Common myeloid progenitor, CD34-positive (primary cell): ENCODE measurements around the gene PPP2R3A.
"Not testable (repeated sequence)": the region's sequence is repeated elsewhere in the genome, so short reads cannot be mapped to it uniquely, and the experiment has no call there.

Source experiments
- CTCF ChIA-PET: fragments of 350-600 bp; sonication (Branson Sonifier 250); formaldehyde crosslinking; loops from one replicate; lab custom pipeline; 2021; ENCODE audit warnings: antibody characterized with exemption; lab: Charles Lee
- POLR2A ChIA-PET: fragments of 350-600 bp; sonication (Branson Sonifier 250); formaldehyde crosslinking; loops from one replicate; lab custom pipeline; 2021; ENCODE audit warnings: antibody characterized with exemption; lab: Charles Lee
- DNase-seq, 3 donors: peaks; one replicate each; pipeline versions ENCODE4 v3.0.0 to v3.0.0-alpha.2; 2013
- H3K27ac ChIP-seq, 2 experiments: 1 replicate in 1 of 2; 2 replicates in 1 of 2; pipeline ENCODE4 v1.7.0; 2013; ENCODE audit warnings: inconsistent platforms in 2 of 2, low read length in 2 of 2, mild to moderate bottlenecking in 2 of 2, low read depth in 1 of 2, moderate library complexity in 1 of 2; ENCODE audit not compliant: severe bottlenecking in 2 of 2, insufficient read depth in 1 of 2, poor library complexity in 1 of 2
- H3K27me3 ChIP-seq, 5 experiments: replicated peaks in 2 of 5; 1 replicate in 3 of 5; 2 replicates in 2 of 5; pipeline versions ENCODE4 v1.6.1 to v1.7.0; 2013; ENCODE audit warnings: low read length in 4 of 5, mild to moderate bottlenecking in 2 of 5, moderate library complexity in 2 of 5, inconsistent platforms in 1 of 5; ENCODE audit not compliant: insufficient read depth in 5 of 5, control insufficient read depth in 4 of 5
- H3K36me3 ChIP-seq, 4 experiments: 1 replicate in 2 of 4; 2 replicates in 2 of 4; pipeline versions ENCODE4 v1.6.1 to v1.7.0; 2013; ENCODE audit warnings: low read length in 3 of 4, control low read depth in 1 of 4, mild to moderate bottlenecking in 1 of 4; ENCODE audit not compliant: control insufficient read depth in 4 of 4, insufficient read depth in 4 of 4
- H3K4me1 ChIP-seq, 4 experiments: 1 replicate in 3 of 4; 2 replicates in 1 of 4; pipeline versions ENCODE4 v1.6.1 to v1.7.1; 2013; ENCODE audit warnings: low read length in 3 of 4, mild to moderate bottlenecking in 3 of 4, control low read depth in 1 of 4, inconsistent platforms in 1 of 4, moderate library complexity in 1 of 4; ENCODE audit not compliant: control insufficient read depth in 4 of 4, insufficient read depth in 4 of 4; ENCODE audit errors: control extremely low read depth in 1 of 4
- H3K4me3 ChIP-seq, 7 experiments: 1 replicate in 4 of 7; 2 replicates in 3 of 7; pipeline versions ENCODE4 v1.5.1 to v1.7.0; 2013; ENCODE audit warnings: mild to moderate bottlenecking in 7 of 7, low read length in 6 of 7, moderate library complexity in 6 of 7, inconsistent platforms in 2 of 7, low read depth in 2 of 7, control low read depth in 1 of 7; ENCODE audit not compliant: insufficient read depth in 4 of 7, control insufficient read depth in 1 of 7; ENCODE audit errors: extremely low read depth in 1 of 7
- H3K9me3 ChIP-seq, 5 experiments: 1 replicate in 4 of 5; 2 replicates in 1 of 5; pipeline versions ENCODE4 v1.6.1 to v1.7.1; 2013; ENCODE audit warnings: low read length in 4 of 5, mild to moderate bottlenecking in 2 of 5, inconsistent platforms in 1 of 5, low read depth in 1 of 5, moderate library complexity in 1 of 5; ENCODE audit not compliant: control insufficient read depth in 4 of 5, insufficient read depth in 2 of 5; ENCODE audit errors: control extremely low read depth in 1 of 5
- WGBS: methylation state at CpG from one replicate; pipeline ENCODE4 v1.1.5; 2013; ENCODE audit not compliant: insufficient coverage; 5-methylcytosine and 5-hydroxymethylcytosine counted together

Gene PPP2R3A

GRCh38 chr3:136083641-136084382, 118.3 kb downstream of the PPP2R3A start:
- CTCF ChIA-PET, H3K27me3 ChIP-seq, H3K27ac ChIP-seq, H3K4me1 ChIP-seq, H3K4me3 ChIP-seq, DNase-seq, H3K36me3 ChIP-seq: not testable (repeated sequence)
- H3K9me3 ChIP-seq, result peaks cover 0 to 12% (median 4%) of the 10 kb centered on the region in 5 experiments
- WGBS, result 100% methylated on average over 4 of the region's 4 CpGs
- POLR2A ChIA-PET, result interaction anchor here (0.6 kb wide), 1 partner anchor 226 kb away, joined by 5 read pairs; no protein-coding TSS in a partner anchor

- CTCF ChIA-PET, POLR2A ChIA-PET, H3K4me1 ChIP-seq, H3K27me3 ChIP-seq, DNase-seq, H3K27ac ChIP-seq, H3K36me3 ChIP-seq, H3K4me3 ChIP-seq: not testable (repeated sequence)
- WGBS, result 100% methylated on average over 2 of the region's 3 CpGs
- H3K9me3 ChIP-seq, result peaks cover 0 to 12% (median 4%) of the 10 kb centered on the region in 5 experiments
Measured at GRCh38 chr3:136085067-136085466, 119.5 kb downstream of the PPP2R3A start.

GRCh38 chr3:136093771-136094170, 128.2 kb downstream of the PPP2R3A start:
- ChIA-PET CTCF (no interaction called here), POLR2A (no interaction called here)
- WGBS, result 100% methylated on average over 2 of the region's 4 CpGs
- H3K4me1 ChIP-seq, result no peaks in the 10 kb centered on the region
- H3K27me3 ChIP-seq, result no peaks in the 10 kb centered on the region
- no peak overlapping the region for H3K27ac ChIP-seq
- H3K36me3 ChIP-seq, result peaks cover 0 to 9% (median 0%) of the 10 kb centered on the region in 4 experiments
- no peak for DNase-seq
- peaks cover 0 to 1% (median 0%) of the 10 kb centered on the region in 5 experiments for H3K9me3 ChIP-seq
- H3K4me3 ChIP-seq, result no peak overlapping the region

- peaks cover 0 to 2% (median 0%) of the 10 kb centered on the region in 4 experiments for H3K36me3 ChIP-seq
- WGBS, result 79% methylated on average over 4 of the region's 4 CpGs
- peaks cover 0 to 6% (median 2%) of the 10 kb centered on the region in 4 experiments for H3K4me1 ChIP-seq
- no peaks in the 10 kb centered on the region for H3K9me3 ChIP-seq
- ChIA-PET CTCF (no interaction called here), POLR2A (no interaction called here)
- peak in 1 of 3 donors; percentile 18 for DNase-seq
- H3K27me3 ChIP-seq, result no peaks in the 10 kb centered on the region
- no peak overlapping the region for H3K4me3 ChIP-seq
- H3K27ac ChIP-seq, result no peak overlapping the region
Measured at GRCh38 chr3:136105044-136105443, 139.5 kb downstream of the PPP2R3A start.

- Histone ChIP-seq H3K27me3 (no peaks in the 10 kb centered on the region), H3K36me3 (peaks cover 0 to 2% (median 0%) of the 10 kb centered on the region in 4 experiments), H3K27ac (no peak overlapping the region), H3K4me1 (peaks cover 0 to 6% (median 2%) of the 10 kb centered on the region in 4 experiments), H3K9me3 (no peaks in the 10 kb centered on the region), H3K4me3 (no peak overlapping the region)
- WGBS, result 100% methylated on average over 5 of the region's 6 CpGs
- ChIA-PET POLR2A (no interaction called here), CTCF (no interaction called here)
- DNase-seq, result no peak
Measured at GRCh38 chr3:136106101-136106500, 140.6 kb downstream of the PPP2R3A start.

GRCh38 chr3:136109499-136109898, 144.0 kb downstream of the PPP2R3A start:
- 100% methylated on average over 1 of the region's 1 CpG for WGBS
- H3K4me3 ChIP-seq, result no peak overlapping the region
- POLR2A ChIA-PET, result no interaction called here
- no peak overlapping the region for H3K27ac ChIP-seq
- H3K36me3 ChIP-seq, result no peaks in the 10 kb centered on the region
- H3K4me1 ChIP-seq, result peaks cover 0 to 6% (median 2%) of the 10 kb centered on the region in 4 experiments
- peaks cover 0 to 1% (median 0%) of the 10 kb centered on the region in 5 experiments for H3K9me3 ChIP-seq
- CTCF ChIA-PET, result no interaction called here
- H3K27me3 ChIP-seq, result no peaks in the 10 kb centered on the region
- no peak for DNase-seq

- CTCF ChIA-PET, result no interaction called here
- 100% methylated on average over 1 of the region's 2 CpGs for WGBS
- POLR2A ChIA-PET, result no interaction called here
Measured at GRCh38 chr3:136110481-136110880, 145.0 kb downstream of the PPP2R3A start.

More at GRCh38 chr3:136110481-136110880, 145.0 kb downstream of the PPP2R3A start:
- Histone ChIP-seq H3K27ac (no peak overlapping the region), H3K36me3 (no peaks in the 10 kb centered on the region), H3K4me1 (peaks cover 0 to 3% (median 0%) of the 10 kb centered on the region in 4 experiments), H3K4me3 (no peak overlapping the region), H3K27me3 (no peaks in the 10 kb centered on the region), H3K9me3 (peaks cover 0 to 2% (median 0%) of the 10 kb centered on the region in 5 experiments)
- no peak for DNase-seq
